GM12878 (cell line): Measurements from ENCODE around the gene ACOT7. TPM values are rescaled to one million over a fixed set of nuclear protein-coding genes. Genes with fewer than 3 reads are reported as not detected.

Source experiments
- ATAC-seq: fragments of 200-7000 bp; cut with Tn5 transposase; 3 replicates; pipeline ENCODE4 v1.9.1; 2020; ENCODE audit warnings: mild to moderate bottlenecking, moderate library complexity
- BruUV-seq: library from RNA; stranded (reverse); fragments of 400-500 nt; replicated peaks from 2 replicates; lab custom pipeline; 2021; lab: Mats Ljungman, UMichigan
- CTCF ChIA-PET: fragments of 300-600 bp; sonication (Branson Sonifier 250); formaldehyde crosslinking; extraction: SDS; loops from one replicate; lab custom pipeline; 2021; ENCODE audit warnings: inconsistent platforms; lab: Yijun Ruan, JAX
- POLR2A ChIA-PET: fragments of 350-600 bp; formaldehyde crosslinking; extraction: SDS; loops from one replicate; lab custom pipeline; 2021; ENCODE audit warnings: inconsistent platforms; lab: Charles Lee
- RAD21 ChIA-PET: fragments of 300-600 bp; sonication (Branson Sonifier 250); formaldehyde crosslinking; loops from one replicate; lab custom pipeline; 2023; ENCODE audit warnings: antibody characterized with exemption; ENCODE audit not compliant: unreplicated experiment; lab: Charles Lee
- SMC1A ChIA-PET: fragments of 300-600 bp; sonication (Branson Sonifier 250); formaldehyde crosslinking; loops from one replicate; lab custom pipeline; 2023; ENCODE audit not compliant: unreplicated experiment, uncharacterized antibody; lab: Charles Lee
- DNase-seq: peaks from one replicate; pipeline ENCODE4 v3.0.0-alpha.2; 2011; ENCODE audit warnings: low read depth, low spot score
- FAIRE-seq: peaks from 3 replicates; lab custom pipeline; 2011; peaks lifted over from hg19 to GRCh38; lab: Jason Lieb, UNC
- H2AFZ ChIP-seq: 2 replicates; pipeline ENCODE4 v1.6.0; 2011; ENCODE audit warnings: low read depth, low read length, control low read depth; ENCODE audit not compliant: control insufficient read depth
- H3K27ac ChIP-seq: 2 replicates; pipeline ENCODE4 v1.5.1; 2011; ENCODE audit warnings: control low read depth; ENCODE audit not compliant: control insufficient read depth, insufficient read depth
- H3K27me3 ChIP-seq, 2 experiments: replicated peaks in 1 of 2; 2 replicates each; pipeline versions ENCODE4 v1.6.0 to v1.6.1; 2011; ENCODE audit warnings: low read length in 1 of 2; ENCODE audit not compliant: control insufficient read depth in 2 of 2, insufficient read depth in 2 of 2
- H3K36me3 ChIP-seq, 2 experiments: 2 replicates each; pipeline ENCODE4 v1.5.1; 2011; ENCODE audit warnings: low read length in 1 of 2; ENCODE audit not compliant: control insufficient read depth in 2 of 2, insufficient read depth in 2 of 2
- H3K4me1 ChIP-seq: 2 replicates; pipeline ENCODE4 v1.6.1; 2011; ENCODE audit warnings: mild to moderate bottlenecking, low read length, moderate library complexity, mixed read lengths; ENCODE audit not compliant: control insufficient read depth, insufficient read depth
- H3K4me2 ChIP-seq: 2 replicates; pipeline ENCODE4 v1.6.0; 2011; ENCODE audit warnings: control low read depth; ENCODE audit not compliant: control insufficient read depth, insufficient read depth
- H3K4me3 ChIP-seq: fragments of 200-600 bp; sonication (generic); 2 replicates; pipeline ENCODE4 v1.5.1; 2016
- H3K79me2 ChIP-seq: 2 replicates; pipeline ENCODE4 v1.6.0; 2011; ENCODE audit warnings: low read length; ENCODE audit not compliant: control insufficient read depth, insufficient read depth
- H3K9ac ChIP-seq: 2 replicates; pipeline ENCODE4 v1.8.0; 2011; ENCODE audit warnings: low read length, control low read depth, mixed read lengths; ENCODE audit not compliant: control insufficient read depth, insufficient read depth
- H3K9me3 ChIP-seq: replicated peaks from 3 replicates; pipeline ENCODE4 v1.5.1; 2011; ENCODE audit warnings: mild to moderate bottlenecking, low read length; ENCODE audit not compliant: control insufficient read depth, insufficient read depth
- H4K20me1 ChIP-seq: 2 replicates; pipeline ENCODE4 v1.6.0; 2011; ENCODE audit not compliant: control insufficient read depth, insufficient read depth
- BCL11A ChIP-seq: IDR thresholded peaks from 2 replicates; pipeline ENCODE4 v1.6.1; 2011; ENCODE audit warnings: low read depth, low read length
- BRCA1 ChIP-seq: IDR thresholded peaks from 2 replicates; pipeline ENCODE4 v1.6.1; 2011; ENCODE audit warnings: low read depth, low read length, improper control_type of control experiment
- IRF4 ChIP-seq: IDR thresholded peaks from 2 replicates; pipeline ENCODE4 v1.6.1; 2011; ENCODE audit warnings: low read depth, low read length
- JUNB ChIP-seq: IDR thresholded peaks from 2 replicates; pipeline ENCODE4 v1.6.1; 2016; ENCODE audit warnings: antibody characterized with exemption, mild to moderate bottlenecking
- RBBP5 ChIP-seq: fragments of 200-600 bp; sonication (generic); conservative IDR thresholded peaks from 2 replicates; pipeline ENCODE4 v1.6.1; 2016
- ZNF622 ChIP-seq: fragments of 450-650 bp; IDR thresholded peaks from 2 replicates; pipeline ENCODE4 v1.6.1; 2017; ENCODE audit warnings: mild to moderate bottlenecking, inconsistent platforms
- WGBS: methylation state at CpG from one replicate; pipeline ENCODE4 v1.1.6; 2016; ENCODE audit warnings: low lambda C conversion rate; ENCODE audit not compliant: insufficient replicate concordance, insufficient coverage; ENCODE audit errors: missing lambda C conversion rate; 5-methylcytosine and 5-hydroxymethylcytosine counted together
- in situ Hi-C: fragments of 300-500 bp; cut with MboI; formaldehyde crosslinking; loops from 9 replicates; pipeline ENCODE4 v1.14.3; 2018; ENCODE audit warnings: mixed read lengths
- intact Hi-C: fragments of 100-400 bp; cut with micrococcal nuclease; formaldehyde crosslinking; loops from one replicate; pipeline ENCODE4 v1.14.2; 2022; ENCODE audit not compliant: unreplicated experiment
- polyA plus RNA-seq, 11 experiments: library from polyadenylated mRNA; depleted of rRNA in 4 of 11; unstranded in 6 of 11; stranded (reverse) in 5 of 11; fragments of >200 nt; fragmentation: Nextera tagmentation in 4 of 11; fragmentation: Illumina TruSeq in 1 of 11; extraction: Ambion mirVana in 4 of 11; extraction: Trizol in 1 of 11; gene quantifications; 1 replicate in 1 of 11; 2 replicates in 10 of 11; pipeline versions ENCODE4 v1.2.1 to v1.2.3, GENCODE V29; 2011 to 2016; ENCODE audit warnings: inconsistent platforms in 2 of 11, missing spikeins in 2 of 11, low read depth in 1 of 11
- total RNA-seq, 4 experiments: library from RNA; depleted of rRNA in 3 of 4; stranded (reverse); fragments of >200 nt in 3 of 4; fragmentation: Illumina TruSeq in 1 of 4; extraction: Trizol in 1 of 4; gene quantifications; 2 replicates each; pipeline versions ENCODE4 v1.2.1 to v1.2.3, GENCODE V29; 2013 to 2021
- TF ChIP-seq, protein P1 (sequence below): fragments of 450-650 bp; IDR thresholded peaks from 2 replicates; pipeline ENCODE4 v1.6.1; 2017; ENCODE audit warnings: mild to moderate bottlenecking, moderate library complexity
- TF ChIP-seq, protein P2 (sequence below): fragments of 150-350 bp; IDR thresholded peaks from 2 replicates; pipeline ENCODE4 v1.6.1; 2014; ENCODE audit warnings: mild to moderate bottlenecking, low read depth, low read length
- TF ChIP-seq, protein P3 (sequence below): fragments of 450-650 bp; formaldehyde crosslinking; IDR thresholded peaks from 2 replicates; pipeline ENCODE4 v1.4.0; 2020; ENCODE audit warnings: mild to moderate bottlenecking, moderate library complexity
- TF ChIP-seq, protein P4 (sequence below): fragments of 450-650 bp; IDR thresholded peaks from 2 replicates; pipeline ENCODE4 v1.6.1; 2018; ENCODE audit warnings: mild to moderate bottlenecking, low read depth, moderate library complexity; ENCODE audit not compliant: partially characterized antibody

The ACOT7 gene
- total and polyA plus RNA-seq, 10 of the 15 experiments (the other 5 are each of a cell fraction or from before 2014, with no cell fraction given), result 8.9 to 206 (median 61.2) TPM

DNA sequence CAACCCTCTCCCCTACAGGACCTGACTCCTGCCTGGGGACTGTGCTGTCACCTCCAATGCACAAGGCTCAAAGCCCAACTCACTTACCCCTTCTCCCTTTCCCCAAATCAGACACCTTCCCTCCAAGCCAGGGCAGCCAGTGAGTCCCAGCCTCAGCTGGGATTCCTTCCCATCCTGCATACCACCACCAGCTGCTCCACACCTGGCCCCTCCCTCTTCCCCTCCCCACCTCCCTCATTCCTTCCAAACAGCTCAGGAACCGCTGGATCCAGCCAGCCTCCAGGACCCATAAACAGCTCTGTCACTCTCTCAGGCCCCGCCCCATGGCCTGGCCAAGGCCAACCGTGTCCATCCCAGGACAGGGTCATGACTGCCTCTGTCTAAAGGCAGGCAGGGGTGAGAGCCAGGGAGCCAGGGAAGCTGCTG is 41.4 kb downstream of the ACOT7 start (continued):
- TF ChIP-seq, protein P1, sequence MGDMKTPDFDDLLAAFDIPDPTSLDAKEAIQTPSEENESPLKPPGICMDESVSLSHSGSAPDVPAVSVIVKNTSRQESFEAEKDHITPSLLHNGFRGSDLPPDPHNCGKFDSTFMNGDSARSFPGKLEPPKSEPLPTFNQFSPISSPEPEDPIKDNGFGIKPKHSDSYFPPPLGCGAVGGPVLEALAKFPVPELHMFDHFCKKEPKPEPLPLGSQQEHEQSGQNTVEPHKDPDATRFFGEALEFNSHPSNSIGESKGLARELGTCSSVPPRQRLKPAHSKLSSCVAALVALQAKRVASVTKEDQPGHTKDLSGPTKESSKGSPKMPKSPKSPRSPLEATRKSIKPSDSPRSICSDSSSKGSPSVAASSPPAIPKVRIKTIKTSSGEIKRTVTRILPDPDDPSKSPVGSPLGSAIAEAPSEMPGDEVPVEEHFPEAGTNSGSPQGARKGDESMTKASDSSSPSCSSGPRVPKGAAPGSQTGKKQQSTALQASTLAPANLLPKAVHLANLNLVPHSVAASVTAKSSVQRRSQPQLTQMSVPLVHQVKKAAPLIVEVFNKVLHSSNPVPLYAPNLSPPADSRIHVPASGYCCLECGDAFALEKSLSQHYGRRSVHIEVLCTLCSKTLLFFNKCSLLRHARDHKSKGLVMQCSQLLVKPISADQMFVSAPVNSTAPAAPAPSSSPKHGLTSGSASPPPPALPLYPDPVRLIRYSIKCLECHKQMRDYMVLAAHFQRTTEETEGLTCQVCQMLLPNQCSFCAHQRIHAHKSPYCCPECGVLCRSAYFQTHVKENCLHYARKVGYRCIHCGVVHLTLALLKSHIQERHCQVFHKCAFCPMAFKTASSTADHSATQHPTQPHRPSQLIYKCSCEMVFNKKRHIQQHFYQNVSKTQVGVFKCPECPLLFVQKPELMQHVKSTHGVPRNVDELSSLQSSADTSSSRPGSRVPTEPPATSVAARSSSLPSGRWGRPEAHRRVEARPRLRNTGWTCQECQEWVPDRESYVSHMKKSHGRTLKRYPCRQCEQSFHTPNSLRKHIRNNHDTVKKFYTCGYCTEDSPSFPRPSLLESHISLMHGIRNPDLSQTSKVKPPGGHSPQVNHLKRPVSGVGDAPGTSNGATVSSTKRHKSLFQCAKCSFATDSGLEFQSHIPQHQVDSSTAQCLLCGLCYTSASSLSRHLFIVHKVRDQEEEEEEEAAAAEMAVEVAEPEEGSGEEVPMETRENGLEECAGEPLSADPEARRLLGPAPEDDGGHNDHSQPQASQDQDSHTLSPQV, result no peak
- TF ChIP-seq, protein P2, sequence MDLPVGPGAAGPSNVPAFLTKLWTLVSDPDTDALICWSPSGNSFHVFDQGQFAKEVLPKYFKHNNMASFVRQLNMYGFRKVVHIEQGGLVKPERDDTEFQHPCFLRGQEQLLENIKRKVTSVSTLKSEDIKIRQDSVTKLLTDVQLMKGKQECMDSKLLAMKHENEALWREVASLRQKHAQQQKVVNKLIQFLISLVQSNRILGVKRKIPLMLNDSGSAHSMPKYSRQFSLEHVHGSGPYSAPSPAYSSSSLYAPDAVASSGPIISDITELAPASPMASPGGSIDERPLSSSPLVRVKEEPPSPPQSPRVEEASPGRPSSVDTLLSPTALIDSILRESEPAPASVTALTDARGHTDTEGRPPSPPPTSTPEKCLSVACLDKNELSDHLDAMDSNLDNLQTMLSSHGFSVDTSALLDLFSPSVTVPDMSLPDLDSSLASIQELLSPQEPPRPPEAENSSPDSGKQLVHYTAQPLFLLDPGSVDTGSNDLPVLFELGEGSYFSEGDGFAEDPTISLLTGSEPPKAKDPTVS, result no peak
- no peak for TF ChIP-seq JUNB
- no peak for TF ChIP-seq BCL11A
- TF ChIP-seq, all 136 proteins: peak for 0

DNA sequence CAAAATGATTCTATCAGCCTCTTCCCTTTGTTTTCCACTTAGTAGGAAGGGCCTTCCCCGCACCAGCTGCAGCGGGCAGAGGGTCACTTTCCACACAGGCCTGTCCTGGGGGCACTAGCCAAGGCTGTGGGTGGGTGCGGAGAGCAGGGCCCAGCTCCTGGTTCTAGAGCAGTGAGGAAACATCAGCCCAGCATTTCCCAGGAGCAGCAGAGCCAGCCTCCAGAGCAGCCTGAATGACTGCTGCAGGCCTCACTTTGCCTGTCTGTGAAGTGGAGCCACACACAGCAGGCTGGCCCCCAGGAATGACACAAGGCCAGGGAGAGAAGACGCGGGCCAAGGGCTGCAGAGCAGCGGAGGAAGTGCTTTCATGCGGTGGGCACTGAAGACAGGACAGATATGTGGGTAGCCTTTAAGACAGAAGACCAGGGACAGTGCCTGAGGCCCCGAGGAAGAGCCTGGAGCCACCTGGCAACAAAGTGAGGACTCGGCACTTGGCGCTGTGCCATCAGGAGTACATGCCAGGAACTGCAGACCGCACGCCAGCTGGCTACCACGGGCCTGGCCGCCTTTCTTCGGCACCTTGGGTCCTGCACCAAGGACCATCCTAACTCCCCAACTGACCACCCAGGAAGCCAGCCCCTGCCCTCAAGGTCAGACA is 42.0 kb downstream of the ACOT7 start:
- H3K27me3 ChIP-seq, result no peaks in the 10 kb centered on the region
- ATAC-seq (no peak), DNase-seq (no peak), FAIRE-seq (no peak)
- no peak overlapping the region for H2AFZ ChIP-seq
- no peaks in the 10 kb centered on the region for H4K20me1 ChIP-seq
- peaks cover 5 to 17% of the 10 kb centered on the region in 2 experiments; a peak in 3 of 4 replicates for H3K36me3 ChIP-seq
- RAD21 ChIA-PET, result no interaction called here
- 96% methylated on average over 15 of the region's 15 CpGs for WGBS
- in situ Hi-C loops (no loop called here), intact Hi-C loops (no loop called here)
- no peaks in the 10 kb centered on the region for H3K9me3 ChIP-seq
- no peaks in the 10 kb centered on the region; the same call in 1 of the 2 replicates for H3K79me2 ChIP-seq
- H3K4me1 ChIP-seq, result peaks cover 7% of the 10 kb centered on the region; the same call in 1 of the 2 replicates
- H3K9ac ChIP-seq, result no peak overlapping the region
- no peak overlapping the region for H3K4me2 ChIP-seq
- CTCF ChIA-PET, result interaction anchor here (0.6 to 4.4 kb wide), 3 partner anchors 45 to 71 kb away, joined by 3 to 56 read pairs (median 4); no protein-coding TSS in a partner anchor
- BruUV-seq, result no TSS peak
- H3K4me3 ChIP-seq, result no peak overlapping the region
- no peak overlapping the region for H3K27ac ChIP-seq
- POLR2A ChIA-PET, result no interaction called here
- SMC1A ChIA-PET, result no interaction called here
- no peak for TF ChIP-seq ZNF622
- TF ChIP-seq BRCA1, result no peak
- TF ChIP-seq, protein P3, sequence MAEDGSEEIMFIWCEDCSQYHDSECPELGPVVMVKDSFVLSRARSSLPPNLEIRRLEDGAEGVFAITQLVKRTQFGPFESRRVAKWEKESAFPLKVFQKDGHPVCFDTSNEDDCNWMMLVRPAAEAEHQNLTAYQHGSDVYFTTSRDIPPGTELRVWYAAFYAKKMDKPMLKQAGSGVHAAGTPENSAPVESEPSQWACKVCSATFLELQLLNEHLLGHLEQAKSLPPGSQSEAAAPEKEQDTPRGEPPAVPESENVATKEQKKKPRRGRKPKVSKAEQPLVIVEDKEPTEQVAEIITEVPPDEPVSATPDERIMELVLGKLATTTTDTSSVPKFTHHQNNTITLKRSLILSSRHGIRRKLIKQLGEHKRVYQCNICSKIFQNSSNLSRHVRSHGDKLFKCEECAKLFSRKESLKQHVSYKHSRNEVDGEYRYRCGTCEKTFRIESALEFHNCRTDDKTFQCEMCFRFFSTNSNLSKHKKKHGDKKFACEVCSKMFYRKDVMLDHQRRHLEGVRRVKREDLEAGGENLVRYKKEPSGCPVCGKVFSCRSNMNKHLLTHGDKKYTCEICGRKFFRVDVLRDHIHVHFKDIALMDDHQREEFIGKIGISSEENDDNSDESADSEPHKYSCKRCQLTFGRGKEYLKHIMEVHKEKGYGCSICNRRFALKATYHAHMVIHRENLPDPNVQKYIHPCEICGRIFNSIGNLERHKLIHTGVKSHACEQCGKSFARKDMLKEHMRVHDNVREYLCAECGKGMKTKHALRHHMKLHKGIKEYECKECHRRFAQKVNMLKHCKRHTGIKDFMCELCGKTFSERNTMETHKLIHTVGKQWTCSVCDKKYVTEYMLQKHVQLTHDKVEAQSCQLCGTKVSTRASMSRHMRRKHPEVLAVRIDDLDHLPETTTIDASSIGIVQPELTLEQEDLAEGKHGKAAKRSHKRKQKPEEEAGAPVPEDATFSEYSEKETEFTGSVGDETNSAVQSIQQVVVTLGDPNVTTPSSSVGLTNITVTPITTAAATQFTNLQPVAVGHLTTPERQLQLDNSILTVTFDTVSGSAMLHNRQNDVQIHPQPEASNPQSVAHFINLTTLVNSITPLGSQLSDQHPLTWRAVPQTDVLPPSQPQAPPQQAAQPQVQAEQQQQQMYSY, result no peak
- TF ChIP-seq IRF4, result no peak
- TF ChIP-seq, protein P4, sequence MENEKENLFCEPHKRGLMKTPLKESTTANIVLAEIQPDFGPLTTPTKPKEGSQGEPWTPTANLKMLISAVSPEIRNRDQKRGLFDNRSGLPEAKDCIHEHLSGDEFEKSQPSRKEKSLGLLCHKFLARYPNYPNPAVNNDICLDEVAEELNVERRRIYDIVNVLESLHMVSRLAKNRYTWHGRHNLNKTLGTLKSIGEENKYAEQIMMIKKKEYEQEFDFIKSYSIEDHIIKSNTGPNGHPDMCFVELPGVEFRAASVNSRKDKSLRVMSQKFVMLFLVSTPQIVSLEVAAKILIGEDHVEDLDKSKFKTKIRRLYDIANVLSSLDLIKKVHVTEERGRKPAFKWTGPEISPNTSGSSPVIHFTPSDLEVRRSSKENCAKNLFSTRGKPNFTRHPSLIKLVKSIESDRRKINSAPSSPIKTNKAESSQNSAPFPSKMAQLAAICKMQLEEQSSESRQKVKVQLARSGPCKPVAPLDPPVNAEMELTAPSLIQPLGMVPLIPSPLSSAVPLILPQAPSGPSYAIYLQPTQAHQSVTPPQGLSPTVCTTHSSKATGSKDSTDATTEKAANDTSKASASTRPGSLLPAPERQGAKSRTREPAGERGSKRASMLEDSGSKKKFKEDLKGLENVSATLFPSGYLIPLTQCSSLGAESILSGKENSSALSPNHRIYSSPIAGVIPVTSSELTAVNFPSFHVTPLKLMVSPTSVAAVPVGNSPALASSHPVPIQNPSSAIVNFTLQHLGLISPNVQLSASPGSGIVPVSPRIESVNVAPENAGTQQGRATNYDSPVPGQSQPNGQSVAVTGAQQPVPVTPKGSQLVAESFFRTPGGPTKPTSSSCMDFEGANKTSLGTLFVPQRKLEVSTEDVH, result no peak
- TF ChIP-seq RBBP5, result no peak
